Natural killer cell treated with Interleukin-12 subunit alpha and Interleukin-12 subunit beta and Interleukin-15 and Interleukin-18, amount 100 ng/mL, for 72 hours (primary cell): Measurements from ENCODE around the gene MLLT3. TPM values are rescaled to one million over a fixed set of nuclear protein-coding genes. Genes with fewer than 3 reads are reported as not detected.
"Not testable (repeated sequence)": the region's sequence is repeated elsewhere in the genome, so short reads cannot be mapped to it uniquely, and the experiment has no call there.

Experiments
- ATAC-seq, 2 donors: fragments of 150-1000 bp; cut with Tn5 transposase in 1 of 2; sonication (Bioruptor Pico), chemical (Tn5 transposase) in 1 of 2; 2 replicates each; pipeline ENCODE4 v1.10.0; 2021
- DNase-seq: peaks from one replicate; pipeline ENCODE4 v3.0.0; 2022; ENCODE audit warnings: low spot score
- H3K27ac Mint-ChIP-seq, 2 donors: 1 replicate in 1 of 2; 2 replicates in 1 of 2; pipeline ENCODE4 v1.8.0; 2022; ENCODE audit warnings: mixed read lengths in 2 of 2, mild to moderate bottlenecking in 1 of 2, moderate library complexity in 1 of 2
- H3K27me3 Mint-ChIP-seq, 2 donors: 1 replicate in 1 of 2; 2 replicates in 1 of 2; pipeline ENCODE4 v1.8.0; 2022; ENCODE audit warnings: mixed read lengths in 2 of 2
- H3K36me3 Mint-ChIP-seq: one replicate; pipeline ENCODE4 v1.8.0; 2022; ENCODE audit warnings: mixed read lengths
- H3K4me1 Mint-ChIP-seq, 2 donors: 1 replicate in 1 of 2; 2 replicates in 1 of 2; pipeline ENCODE4 v1.8.0; 2022; ENCODE audit warnings: low read depth in 2 of 2, mixed read lengths in 2 of 2, mild to moderate bottlenecking in 1 of 2
- H3K4me3 Mint-ChIP-seq: one replicate; pipeline ENCODE4 v1.8.0; 2022; ENCODE audit warnings: mixed read lengths
- H3K9me3 Mint-ChIP-seq: 2 replicates; pipeline ENCODE4 v1.8.0; 2022; ENCODE audit warnings: mixed read lengths
- total RNA-seq, 2 donors: library from RNA; stranded (reverse); gene quantifications; one replicate each; pipeline ENCODE4 v1.2.3, GENCODE V29; 2022

The MLLT3 gene
- total RNA-seq = 10 to 100 TPM; 15.7 to 29.7 TPM

- DNase-seq (peak; percentile 98), ATAC-seq (peak; percentile 93 to 96)
- peaks cover 33 to 42% of the 10 kb centered on the region in 2 donors for H3K4me1 Mint-ChIP-seq
These were observed at the start of gene MLLT3 for GRCh38 chr9:20622330-20623020. TSS of gene MLLT3 (minus strand) at chr9:20622499.

GRCh38 chr9:20671635-20672034, 49.3 kb upstream of the MLLT3 start:
- no peak for ATAC-seq

More at GRCh38 chr9:20622330-20623020, at the start of gene MLLT3:
- Mint-ChIP-seq H3K9me3 (no peaks in the 10 kb centered on the region), H3K27ac (peak within 1 kb of the TSS; percentile 78 to 81), H3K36me3 (no peaks in the 10 kb centered on the region), H3K4me3 (peak within 1 kb of the TSS; percentile 97), H3K27me3 (no peaks in the 10 kb centered on the region)

GRCh38 chr9:20670395-20670794, 48.1 kb upstream of the MLLT3 start:
- H3K27me3 Mint-ChIP-seq = peaks cover 0 to 3% of the 10 kb centered on the region in 2 donors
- H3K4me1 Mint-ChIP-seq = no peaks in the 10 kb centered on the region
- no peak overlapping the region for H3K27ac Mint-ChIP-seq
- no peak for ATAC-seq
- no peaks in the 10 kb centered on the region for H3K36me3 Mint-ChIP-seq
- DNase-seq = no peak
- H3K9me3 Mint-ChIP-seq = no peaks in the 10 kb centered on the region
- H3K4me3 Mint-ChIP-seq = no peak overlapping the region

More at GRCh38 chr9:20671635-20672034, 49.3 kb upstream of the MLLT3 start:
- DNase-seq = no peak
- no peaks in the 10 kb centered on the region for H3K36me3 Mint-ChIP-seq
- H3K4me1 Mint-ChIP-seq = no peaks in the 10 kb centered on the region
- no peak overlapping the region for H3K4me3 Mint-ChIP-seq
- H3K27me3 Mint-ChIP-seq = no peaks in the 10 kb centered on the region
- H3K27ac Mint-ChIP-seq = no peak overlapping the region
- no peaks in the 10 kb centered on the region for H3K9me3 Mint-ChIP-seq

- DNase-seq = no peak
- Mint-ChIP-seq H3K36me3 (no peaks in the 10 kb centered on the region), H3K9me3 (no peaks in the 10 kb centered on the region), H3K27me3 (peaks cover 5 to 6% of the 10 kb centered on the region in 2 donors), H3K4me1 (no peaks in the 10 kb centered on the region), H3K27ac (no peak overlapping the region), H3K4me3 (no peak overlapping the region)
- ATAC-seq = no peak
These were observed 42.2 kb upstream of the MLLT3 start for GRCh38 chr9:20664501-20664900.

- H3K4me3 Mint-ChIP-seq = no peak overlapping the region
- H3K36me3 Mint-ChIP-seq = no peaks in the 10 kb centered on the region
- peaks cover 5 to 6% of the 10 kb centered on the region in 2 donors for H3K27me3 Mint-ChIP-seq
- no peaks in the 10 kb centered on the region for H3K4me1 Mint-ChIP-seq
- DNase-seq = no peak
- no peak for ATAC-seq
- H3K9me3 Mint-ChIP-seq = no peaks in the 10 kb centered on the region
- no peak overlapping the region for H3K27ac Mint-ChIP-seq
These were observed 40.8 kb upstream of the MLLT3 start for GRCh38 chr9:20663133-20663532.

- H3K4me1 Mint-ChIP-seq = no peaks in the 10 kb centered on the region
- H3K36me3 Mint-ChIP-seq = no peaks in the 10 kb centered on the region
- DNase-seq (no peak), ATAC-seq (no peak)
- H3K27me3 Mint-ChIP-seq = peaks cover 5 to 6% of the 10 kb centered on the region in 2 donors
- H3K4me3 Mint-ChIP-seq = no peak overlapping the region
- H3K9me3 Mint-ChIP-seq = no peaks in the 10 kb centered on the region
- H3K27ac Mint-ChIP-seq = no peak overlapping the region
These were observed 39.9 kb upstream of the MLLT3 start for GRCh38 chr9:20662156-20662555.

GRCh38 chr9:20659474-20659967, 37.2 kb upstream of the MLLT3 start:
- no peak for ATAC-seq
- H3K4me1 Mint-ChIP-seq = no peaks in the 10 kb centered on the region

GRCh38 chr9:20658677-20659473, 36.6 kb upstream of the MLLT3 start:
- no peak for DNase-seq

More at GRCh38 chr9:20659474-20659967, 37.2 kb upstream of the MLLT3 start:
- H3K4me3 Mint-ChIP-seq = no peak overlapping the region
- no peaks in the 10 kb centered on the region for H3K9me3 Mint-ChIP-seq
- no peak overlapping the region for H3K27ac Mint-ChIP-seq
- no peaks in the 10 kb centered on the region for H3K36me3 Mint-ChIP-seq
- peaks cover 3 to 6% of the 10 kb centered on the region in 2 donors for H3K27me3 Mint-ChIP-seq
- DNase-seq = no peak

GRCh38 chr9:20658246-20658667, 36.0 kb upstream of the MLLT3 start:
- not testable (repeated sequence) for H3K36me3 Mint-ChIP-seq

More at GRCh38 chr9:20658677-20659473, 36.6 kb upstream of the MLLT3 start:
- Mint-ChIP-seq H3K27me3 (peaks cover 6 to 10% of the 10 kb centered on the region in 2 donors), H3K4me1 (no peaks in the 10 kb centered on the region), H3K4me3 (peak overlapping the region; percentile 25), H3K9me3 (no peaks in the 10 kb centered on the region), H3K27ac (no peak overlapping the region), H3K36me3 (no peaks in the 10 kb centered on the region)
- no peak for ATAC-seq

GRCh38 chr9:20651939-20652338, 29.6 kb upstream of the MLLT3 start:
- DNase-seq = no peak
- Mint-ChIP-seq H3K36me3 (no peaks in the 10 kb centered on the region), H3K4me1 (no peaks in the 10 kb centered on the region), H3K27ac (no peak overlapping the region), H3K9me3 (no peaks in the 10 kb centered on the region), H3K27me3 (peaks cover 11 to 15% of the 10 kb centered on the region in 2 donors), H3K4me3 (no peak overlapping the region)
- no peak for ATAC-seq

More at GRCh38 chr9:20658246-20658667, 36.0 kb upstream of the MLLT3 start:
- not testable (repeated sequence) for DNase-seq, H3K27ac Mint-ChIP-seq, H3K4me1 Mint-ChIP-seq, H3K27me3 Mint-ChIP-seq, ATAC-seq, H3K9me3 Mint-ChIP-seq
- peak overlapping the region; percentile 25 for H3K4me3 Mint-ChIP-seq

GRCh38 chr9:20650750-20651299, 28.5 kb upstream of the MLLT3 start:
- Mint-ChIP-seq H3K36me3 (no peaks in the 10 kb centered on the region), H3K27ac (no peak overlapping the region), H3K9me3 (no peaks in the 10 kb centered on the region), H3K4me3 (no peak overlapping the region), H3K27me3 (peaks cover 12 to 18% of the 10 kb centered on the region in 2 donors), H3K4me1 (no peaks in the 10 kb centered on the region)
- DNase-seq = no peak
- ATAC-seq = no peak

- no peaks in the 10 kb centered on the region for H3K4me1 Mint-ChIP-seq
- ATAC-seq = no peak
These were observed 28.0 kb upstream of the MLLT3 start for GRCh38 chr9:20650313-20650712.

GRCh38 chr9:20649381-20649780, 27.1 kb upstream of the MLLT3 start:
- no peaks in the 10 kb centered on the region for H3K4me1 Mint-ChIP-seq
- no peak overlapping the region for H3K27ac Mint-ChIP-seq
- peaks cover 12 to 18% of the 10 kb centered on the region in 2 donors for H3K27me3 Mint-ChIP-seq
- DNase-seq (no peak), ATAC-seq (no peak)
- H3K36me3 Mint-ChIP-seq = no peaks in the 10 kb centered on the region
- no peaks in the 10 kb centered on the region for H3K9me3 Mint-ChIP-seq
- H3K4me3 Mint-ChIP-seq = no peak overlapping the region

More at GRCh38 chr9:20650313-20650712, 28.0 kb upstream of the MLLT3 start:
- no peaks in the 10 kb centered on the region for H3K36me3 Mint-ChIP-seq
- no peak overlapping the region for H3K27ac Mint-ChIP-seq
- no peak overlapping the region for H3K4me3 Mint-ChIP-seq
- DNase-seq = no peak
- peaks cover 12 to 18% of the 10 kb centered on the region in 2 donors for H3K27me3 Mint-ChIP-seq
- no peaks in the 10 kb centered on the region for H3K9me3 Mint-ChIP-seq
